GM21381 (cell line): ENCODE data around the gene MRTFA.

Source experiments
- ATAC-seq: cut with Tn5 transposase; IDR thresholded peaks from one replicate; pipeline ENCODE4 v1.9.1; 2021; ENCODE audit warnings: mild to moderate bottlenecking, moderate library complexity; ENCODE audit not compliant: unreplicated experiment

The MRTFA gene

GRCh38 chr22:40416267-40416570 is 220.3 kb downstream of the MRTFA start:
- no peak for ATAC-seq

GRCh38 chr22:40415531-40416266 is 220.8 kb downstream of the MRTFA start:
- ATAC-seq: no peak

DNA sequence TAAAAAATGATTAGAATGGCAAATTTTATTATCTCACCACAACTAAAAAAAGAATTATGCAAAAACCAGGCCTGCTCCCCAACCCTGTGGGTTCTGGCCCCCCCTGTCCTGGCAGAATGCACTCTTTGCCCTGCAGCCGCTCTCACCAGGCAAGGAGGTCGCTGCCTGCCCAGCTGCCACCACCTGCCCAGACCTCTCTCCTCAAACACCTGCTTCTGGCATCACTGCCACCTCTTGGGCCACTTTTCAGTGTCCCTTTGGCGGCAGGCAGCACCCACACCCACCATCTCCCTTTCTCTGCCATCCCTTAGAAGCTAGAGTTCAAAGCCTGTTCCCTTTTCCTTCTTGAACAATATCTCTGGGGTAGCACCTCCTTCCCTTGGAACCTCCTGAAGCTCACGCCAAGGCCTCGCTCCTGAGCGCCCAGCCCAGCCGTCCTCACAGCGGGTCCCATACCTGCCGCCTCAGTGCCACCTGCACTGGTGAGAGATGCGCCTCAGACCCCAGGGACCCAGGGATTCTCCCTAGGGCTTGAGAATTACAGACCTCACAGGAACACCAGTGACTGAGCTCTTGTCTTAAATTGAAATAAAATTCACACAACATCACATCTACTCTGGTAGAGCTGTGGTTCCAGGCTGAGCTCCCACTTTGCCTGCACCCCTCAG is 221.5 kb downstream of the MRTFA start:
- no peak for ATAC-seq

DNA sequence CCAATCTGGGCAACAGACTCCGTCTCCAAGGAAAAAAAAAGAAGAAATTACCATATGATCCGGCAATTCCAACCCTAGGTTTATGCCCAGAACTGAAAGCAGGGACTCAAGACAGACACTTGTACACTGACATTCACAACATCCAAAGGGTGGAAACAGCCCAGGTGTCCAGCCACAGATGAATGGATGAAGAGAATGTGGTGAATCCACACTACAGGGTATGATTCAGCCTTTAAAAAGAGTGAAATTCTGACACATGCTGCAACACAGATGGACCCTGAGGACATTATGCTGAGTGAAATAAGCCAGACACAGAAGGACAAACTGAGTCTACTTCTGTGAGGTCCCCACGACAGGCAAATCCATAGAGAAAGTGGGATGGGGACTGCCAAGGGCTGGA is 222.2 kb downstream of the MRTFA start:
- ATAC-seq: no peak

DNA sequence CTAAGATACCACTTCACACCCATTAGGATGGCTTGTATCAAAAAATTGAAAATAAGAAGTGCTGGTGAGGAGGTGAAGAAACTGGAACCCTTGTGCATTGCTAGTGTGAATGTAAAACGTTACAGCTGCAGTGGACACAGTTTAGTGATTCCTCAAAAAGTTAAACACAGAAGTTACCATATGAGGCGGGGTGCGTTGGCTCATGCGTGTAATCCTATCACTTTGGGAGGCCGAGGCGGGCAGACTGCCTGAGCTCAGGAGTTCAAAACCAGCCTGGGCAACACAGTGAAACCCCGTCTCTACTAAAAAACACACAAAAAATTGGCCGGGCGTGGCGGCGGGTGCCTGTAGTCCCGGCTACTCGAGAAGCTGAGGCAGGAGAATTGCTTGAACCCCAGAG is 222.6 kb downstream of the MRTFA start:
- no peak for ATAC-seq

- no peak for ATAC-seq
These were observed 224.1 kb downstream of the MRTFA start for GRCh38 chr22:40412441-40412840.

DNA sequence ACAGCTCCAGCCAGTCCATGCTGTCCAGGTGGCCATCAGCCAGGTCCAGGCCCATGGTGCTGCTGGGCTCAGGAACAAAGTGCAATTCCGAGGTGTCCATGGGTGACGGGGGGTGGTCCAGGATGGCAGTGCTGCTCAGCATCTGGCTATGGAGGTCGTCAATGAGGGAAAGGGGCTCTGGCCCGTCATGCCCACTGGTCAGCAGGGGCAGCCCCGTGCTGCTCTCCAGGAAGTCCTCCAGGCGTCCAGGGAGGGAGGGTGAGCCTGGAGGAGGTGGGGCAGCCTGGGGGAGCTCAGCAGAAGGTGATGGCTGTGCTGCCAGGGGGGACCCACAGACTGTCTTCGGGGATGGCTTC is 225.0 kb downstream of the MRTFA start:
- ATAC-seq: no peak

DNA sequence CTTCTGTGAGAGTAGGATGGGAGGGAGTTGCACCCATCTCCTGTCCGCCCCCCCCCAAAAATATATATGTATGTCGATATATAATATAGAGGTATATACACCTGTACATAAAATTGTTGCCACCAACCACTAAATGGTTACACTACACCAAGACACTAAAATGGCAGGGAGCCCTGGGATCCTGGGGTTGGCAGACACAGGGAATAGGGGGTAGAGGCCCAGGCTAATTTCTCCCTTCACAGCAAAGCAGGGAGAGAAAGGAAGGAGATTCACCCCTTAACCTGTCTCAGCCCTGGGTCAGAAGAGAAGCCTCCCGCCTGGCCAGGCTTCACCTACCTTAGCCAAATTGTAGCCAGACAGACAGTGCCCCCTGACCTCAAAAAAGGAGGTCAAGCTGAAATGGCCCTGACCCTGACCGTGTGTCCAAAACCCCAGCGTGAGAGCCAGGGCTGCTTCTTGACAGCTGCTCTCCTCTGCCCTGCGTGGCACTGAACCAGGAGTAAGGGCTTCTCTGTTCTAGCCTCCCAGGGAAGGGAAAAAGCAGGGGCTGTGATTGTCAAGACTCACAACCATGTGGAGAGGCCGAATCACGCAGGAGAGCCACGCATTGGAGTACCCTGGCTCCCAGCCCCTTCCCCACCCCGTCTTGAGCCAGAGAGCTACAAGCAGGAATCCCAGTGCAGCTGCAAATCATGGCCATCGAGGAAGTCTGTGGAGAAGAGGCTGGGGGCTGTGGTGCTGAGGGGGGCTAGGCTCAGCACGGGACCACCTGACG is 225.6 kb downstream of the MRTFA start:
- no peak for ATAC-seq

- ATAC-seq: no peak
These were observed 226.2 kb downstream of the MRTFA start for GRCh38 chr22:40410272-40410671.

DNA sequence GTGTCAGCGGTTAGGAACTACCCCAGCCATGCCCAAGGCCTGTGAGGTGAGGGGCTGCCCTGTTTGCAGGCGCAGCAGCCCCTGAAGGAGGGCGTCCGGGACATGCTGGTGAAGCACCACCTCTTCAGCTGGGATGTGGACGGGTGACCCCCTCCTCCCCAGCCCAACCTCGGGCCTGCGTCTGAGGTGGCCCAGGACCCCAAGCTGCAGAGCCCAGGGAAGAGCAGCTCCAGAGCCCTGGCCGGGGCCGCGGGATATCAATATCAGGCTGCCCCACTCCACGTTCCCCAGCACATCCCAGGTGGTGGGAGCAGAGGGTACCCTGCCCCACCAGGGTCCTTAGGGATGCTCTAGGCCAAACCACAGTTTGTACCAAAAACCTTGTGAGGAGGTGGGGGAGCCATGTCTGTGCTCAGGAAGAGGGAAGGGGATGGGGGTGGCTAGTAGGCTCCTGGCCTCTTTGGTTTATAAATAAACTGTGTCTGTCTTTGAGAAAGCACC is 226.9 kb downstream of the MRTFA start:
- no peak for ATAC-seq

GRCh38 chr22:40408718-40409612 is 227.6 kb downstream of the MRTFA start:
- no peak for ATAC-seq

DNA sequence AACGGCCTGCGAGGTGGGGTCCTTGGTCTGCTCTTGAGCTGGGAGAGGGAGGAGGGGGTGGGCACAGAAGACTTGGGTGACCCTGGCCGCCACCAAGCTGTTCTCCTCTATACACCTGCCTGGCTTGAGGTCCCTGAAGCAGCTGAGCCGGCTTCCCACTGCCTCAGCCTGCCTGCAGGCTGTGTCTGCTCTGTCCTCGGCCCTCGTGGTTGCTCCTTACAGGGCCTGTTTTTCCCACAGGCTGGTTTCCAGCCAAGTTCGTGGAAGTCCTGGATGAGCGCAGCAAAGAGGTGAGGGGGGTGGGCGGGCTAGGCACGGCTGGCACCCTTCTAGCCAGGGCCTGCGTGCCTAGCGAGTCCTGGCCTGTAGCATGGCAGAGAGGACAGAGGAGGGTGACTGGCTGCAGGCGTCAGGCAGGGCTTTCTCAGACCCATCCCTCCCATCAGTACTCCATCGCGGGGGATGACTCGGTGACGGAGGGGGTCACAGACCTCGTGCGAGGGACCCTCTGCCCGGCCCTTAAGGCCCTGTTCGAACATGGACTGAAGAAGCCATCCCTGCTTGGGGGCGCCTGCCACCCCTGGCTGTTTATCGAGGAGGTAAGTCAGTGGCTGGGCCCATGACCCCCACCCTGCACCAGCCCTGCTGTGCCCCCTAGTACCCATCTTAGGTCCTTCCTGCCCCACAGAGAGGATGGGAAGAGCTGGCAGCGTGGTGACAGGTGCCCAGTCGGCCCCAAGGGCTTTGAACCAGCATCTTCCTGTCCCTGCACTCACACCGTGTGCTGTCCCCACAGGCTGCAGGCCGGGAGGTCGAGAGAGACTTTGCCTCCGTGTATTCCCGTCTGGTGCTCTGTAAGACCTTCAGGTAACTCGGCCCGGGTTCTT is 228.4 kb downstream of the MRTFA start:
- no peak for ATAC-seq

- ATAC-seq: no peak
These were observed 229.3 kb downstream of the MRTFA start for GRCh38 chr22:40407021-40407761.

DNA sequence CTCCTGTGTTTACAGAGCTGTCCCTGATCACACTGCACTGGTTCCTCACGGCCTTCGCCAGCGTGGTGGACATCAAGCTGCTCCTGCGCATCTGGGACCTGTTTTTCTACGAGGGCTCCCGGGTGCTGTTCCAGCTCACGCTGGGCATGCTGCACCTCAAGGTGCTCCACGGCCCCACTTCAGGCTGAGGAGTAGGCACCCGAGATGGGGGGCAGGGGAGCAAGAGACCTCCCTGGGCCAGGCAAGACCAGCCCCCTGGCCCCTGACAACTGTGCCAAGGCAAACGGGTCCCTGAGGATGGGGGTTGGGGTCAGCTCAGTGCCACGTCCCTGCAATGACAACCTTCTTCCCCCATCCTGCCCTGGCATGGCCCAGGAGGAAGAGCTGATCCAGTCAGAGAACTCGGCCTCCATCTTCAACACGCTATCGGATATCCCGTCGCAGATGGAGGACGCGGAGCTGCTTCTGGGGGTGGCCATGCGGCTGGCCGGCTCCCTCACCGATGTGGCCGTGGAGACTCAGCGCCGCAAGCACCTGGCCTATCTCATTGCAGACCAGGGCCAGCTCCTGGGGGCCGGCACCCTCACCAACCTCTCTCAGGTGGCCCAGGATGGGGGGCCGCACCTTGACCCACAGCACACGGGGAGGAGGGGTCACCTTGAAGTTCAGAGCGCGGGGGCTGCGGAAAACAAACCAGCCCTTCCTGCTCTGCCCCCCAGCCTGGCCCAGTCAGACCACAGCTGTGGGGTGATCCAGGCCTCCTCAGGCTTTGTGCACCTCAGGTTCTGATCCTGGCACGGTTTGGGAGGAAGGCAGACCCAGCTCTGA is 230.2 kb downstream of the MRTFA start:
- ATAC-seq: no peak

GRCh38 chr22:40405178-40406062 is 231.1 kb downstream of the MRTFA start:
- no peak for ATAC-seq

DNA sequence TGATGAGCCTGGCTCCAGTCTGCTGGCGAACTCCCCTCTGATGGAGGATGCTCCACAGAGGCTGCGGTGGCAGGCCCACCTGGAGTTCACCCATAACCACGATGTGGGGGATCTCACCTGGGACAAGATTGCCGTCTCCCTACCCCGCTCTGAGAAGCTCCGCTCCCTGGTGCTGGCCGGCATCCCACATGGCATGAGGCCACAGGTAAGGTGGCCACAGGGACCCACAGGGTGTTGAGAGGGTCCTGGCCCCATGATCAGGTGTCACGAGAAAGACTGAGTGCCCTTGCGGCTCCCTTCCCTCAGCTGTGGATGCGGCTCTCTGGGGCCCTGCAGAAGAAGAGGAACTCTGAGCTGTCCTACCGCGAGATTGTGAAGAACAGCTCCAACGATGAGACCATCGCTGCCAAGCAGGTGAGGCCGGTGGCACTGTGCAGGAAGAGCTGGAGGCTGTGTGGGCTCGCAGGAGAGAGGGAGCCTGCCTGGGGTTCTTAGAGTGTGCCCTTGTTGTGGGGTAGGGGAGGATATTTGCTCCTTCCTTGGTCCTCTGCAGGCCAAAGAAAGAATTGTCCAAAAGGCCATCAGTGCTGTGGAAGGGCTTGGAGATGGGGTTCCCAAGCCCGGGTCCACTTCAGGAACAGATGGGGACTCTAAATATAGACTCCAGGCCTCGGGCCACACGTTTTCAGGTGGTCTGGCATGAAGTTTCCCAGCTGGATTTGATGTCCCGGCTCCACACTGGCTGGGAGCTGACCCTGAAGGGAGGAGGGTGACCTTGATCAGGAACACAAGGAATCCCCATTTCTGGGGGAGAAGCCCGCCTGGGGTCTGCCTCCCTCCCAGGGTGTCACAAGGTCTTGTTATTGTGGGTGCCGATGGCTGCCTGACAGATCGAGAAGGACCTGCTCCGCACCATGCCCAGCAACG is 232.0 kb downstream of the MRTFA start:
- no peak for ATAC-seq
